ENCODE data around the gene CUX1.

Gene CUX1

DNA sequence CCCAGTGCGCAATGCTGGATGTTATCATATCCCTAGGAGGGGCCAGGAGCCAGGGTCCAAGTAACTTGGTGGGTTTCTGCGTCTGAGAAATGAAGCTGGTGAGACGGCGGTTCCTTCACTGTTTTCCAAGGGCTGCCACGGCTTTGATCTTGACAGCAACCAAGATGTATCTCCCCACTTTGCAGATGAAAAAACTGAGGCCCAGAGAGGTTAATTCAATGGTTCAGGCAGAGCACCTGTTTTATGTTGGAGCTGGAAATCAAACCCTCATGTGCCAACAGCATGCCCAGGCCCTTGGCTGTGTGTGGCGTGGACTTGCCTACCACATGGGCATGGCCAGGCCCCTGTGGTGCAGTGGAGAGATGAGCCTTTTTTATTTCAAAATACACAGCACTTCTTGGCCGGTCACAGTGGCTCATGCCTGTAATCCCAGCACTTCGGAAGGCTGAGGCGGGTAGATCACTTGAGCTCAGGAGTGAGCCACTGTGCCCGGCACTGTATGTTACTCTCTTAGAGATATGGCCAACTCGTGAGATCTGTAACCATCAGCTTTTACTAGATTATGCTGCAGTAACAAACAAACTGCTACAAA, 244.0 kb downstream of the CUX1 start:
- TF ChIP-seq, protein P1, sequence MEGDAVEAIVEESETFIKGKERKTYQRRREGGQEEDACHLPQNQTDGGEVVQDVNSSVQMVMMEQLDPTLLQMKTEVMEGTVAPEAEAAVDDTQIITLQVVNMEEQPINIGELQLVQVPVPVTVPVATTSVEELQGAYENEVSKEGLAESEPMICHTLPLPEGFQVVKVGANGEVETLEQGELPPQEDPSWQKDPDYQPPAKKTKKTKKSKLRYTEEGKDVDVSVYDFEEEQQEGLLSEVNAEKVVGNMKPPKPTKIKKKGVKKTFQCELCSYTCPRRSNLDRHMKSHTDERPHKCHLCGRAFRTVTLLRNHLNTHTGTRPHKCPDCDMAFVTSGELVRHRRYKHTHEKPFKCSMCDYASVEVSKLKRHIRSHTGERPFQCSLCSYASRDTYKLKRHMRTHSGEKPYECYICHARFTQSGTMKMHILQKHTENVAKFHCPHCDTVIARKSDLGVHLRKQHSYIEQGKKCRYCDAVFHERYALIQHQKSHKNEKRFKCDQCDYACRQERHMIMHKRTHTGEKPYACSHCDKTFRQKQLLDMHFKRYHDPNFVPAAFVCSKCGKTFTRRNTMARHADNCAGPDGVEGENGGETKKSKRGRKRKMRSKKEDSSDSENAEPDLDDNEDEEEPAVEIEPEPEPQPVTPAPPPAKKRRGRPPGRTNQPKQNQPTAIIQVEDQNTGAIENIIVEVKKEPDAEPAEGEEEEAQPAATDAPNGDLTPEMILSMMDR (IDR thresholded peaks at IDR 0.05; ENCODE audit: low read depth, low read length), result no peak

DNA sequence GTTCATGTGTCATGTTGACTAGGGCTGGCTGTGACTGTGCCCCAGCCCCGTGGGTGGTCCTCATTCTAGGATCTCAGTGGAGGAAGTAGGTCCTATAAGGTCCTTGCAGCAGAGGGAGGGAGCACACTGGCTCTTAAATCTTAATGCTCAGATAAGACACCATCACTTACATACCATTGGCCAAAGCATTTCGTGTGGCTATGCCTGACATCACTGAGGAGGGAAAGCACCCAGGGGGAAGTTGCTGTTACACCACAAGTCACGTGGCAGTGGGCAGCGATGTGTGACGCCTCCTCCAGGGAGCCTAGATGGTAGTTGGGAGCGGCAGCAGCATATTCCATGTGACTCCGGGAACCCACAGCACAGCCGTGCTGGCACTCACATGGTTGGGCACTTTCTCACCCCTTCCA, 244.6 kb downstream of the CUX1 start:
- in situ Hi-C loops (cut with HindIII; ENCODE audit: low sequenced_read_pairs), result no loop called here
- no peak overlapping the region for H3K4me3 ChIP-seq (ENCODE audit: low read depth, low read length)
- DNase-seq (ENCODE audit: low read depth, low spot score), result no peak
- TF ChIP-seq, protein P1 (IDR thresholded peaks at IDR 0.05; ENCODE audit: low read depth, low read length), result no peak

More for the DNA sequence above, 244.0 kb downstream of the CUX1 start:
- in situ Hi-C loops (cut with HindIII; ENCODE audit: low sequenced_read_pairs), result no loop called here
- no peak for DNase-seq (ENCODE audit: low read depth, low spot score)
- no peak overlapping the region for H3K4me3 ChIP-seq (ENCODE audit: low read depth, low read length)

DNA sequence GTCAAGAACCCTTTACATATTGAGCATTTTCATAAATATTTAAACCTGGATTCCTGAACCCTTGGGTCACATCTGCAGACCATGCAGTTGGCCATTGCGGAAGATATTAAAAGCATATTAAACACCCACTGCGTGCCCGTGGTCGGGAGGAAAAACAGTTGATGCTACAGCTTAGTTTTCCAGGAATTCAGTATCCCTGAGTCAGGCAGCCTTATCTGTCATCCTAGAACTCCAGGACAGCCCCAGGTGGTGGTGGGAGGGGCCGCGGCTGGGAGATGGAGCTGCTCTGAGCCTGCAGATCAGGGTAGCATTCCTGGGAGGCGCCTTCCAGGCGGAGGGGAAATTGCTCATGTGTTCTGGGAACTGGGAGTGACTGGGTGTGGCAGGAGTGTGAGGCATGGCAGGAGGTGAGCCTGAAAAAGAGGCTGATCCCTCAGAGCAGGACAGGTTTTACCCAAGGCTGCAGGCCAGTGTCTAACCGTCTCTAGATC, 246.3 kb downstream of the CUX1 start:
- DNase-seq (ENCODE audit: low read depth, low spot score), result peak; percentile 62
- in situ Hi-C loops (cut with HindIII; ENCODE audit: low sequenced_read_pairs), result no loop called here
- TF ChIP-seq, protein P1 (IDR thresholded peaks at IDR 0.05; ENCODE audit: low read depth, low read length), result no peak
- no peak overlapping the region for H3K4me3 ChIP-seq (ENCODE audit: low read depth, low read length)

GRCh38 chr7:102064361-102065025, 247.1 kb downstream of the CUX1 start:
- no peak for DNase-seq (ENCODE audit: low read depth, low spot score)
- no peak overlapping the region for H3K4me3 ChIP-seq (ENCODE audit: low read depth, low read length)
- TF ChIP-seq, protein P1 (IDR thresholded peaks at IDR 0.05; ENCODE audit: low read depth, low read length), result no peak
- in situ Hi-C loops (cut with HindIII; ENCODE audit: low sequenced_read_pairs), result no loop called here

DNA sequence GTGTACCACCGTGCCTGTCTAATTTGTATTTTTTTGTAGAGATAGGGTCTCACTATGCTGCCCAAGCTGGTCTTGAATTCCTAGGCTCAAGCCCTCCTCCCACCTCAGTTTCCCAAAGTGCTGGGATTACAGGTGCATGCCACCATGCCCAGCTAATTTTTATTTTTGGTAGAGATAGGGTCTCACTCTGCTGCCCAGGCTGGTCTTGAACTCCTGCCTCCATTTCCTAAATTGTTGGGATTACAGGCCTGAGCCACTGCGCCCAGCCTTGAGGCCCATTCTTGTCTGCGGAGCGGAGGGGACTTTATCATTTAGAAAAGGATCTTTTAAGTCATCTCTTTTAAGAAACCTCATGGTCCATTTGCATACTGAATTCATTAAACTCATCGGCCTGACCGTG, 247.8 kb downstream of the CUX1 start:
- TF ChIP-seq, protein P1 (IDR thresholded peaks at IDR 0.05; ENCODE audit: low read depth, low read length), result no peak
- in situ Hi-C loops (cut with HindIII; ENCODE audit: low sequenced_read_pairs), result no loop called here
- H3K4me3 ChIP-seq (ENCODE audit: low read depth, low read length), result no peak overlapping the region
- DNase-seq (ENCODE audit: low read depth, low spot score), result no peak

GRCh38 chr7:102066476-102066875, 249.1 kb downstream of the CUX1 start:
- no peak overlapping the region for H3K4me3 ChIP-seq (ENCODE audit: low read depth, low read length)
- in situ Hi-C loops (cut with HindIII; ENCODE audit: low sequenced_read_pairs), result no loop called here
- TF ChIP-seq, protein P1 (IDR thresholded peaks at IDR 0.05; ENCODE audit: low read depth, low read length), result no peak
- no peak for DNase-seq (ENCODE audit: low read depth, low spot score)
